HCT116 (cell line): ENCODE measurements around the gene SLC2A13. TPM values are rescaled to one million over a fixed set of nuclear protein-coding genes. Genes with fewer than 3 reads are reported as not detected.

Source experiments
- ATAC-seq: fragments of 200-7000 bp; cut with Tn5 transposase; 2 replicates; pipeline ENCODE4 v1.9.1; 2020; ENCODE audit warnings: mild to moderate bottlenecking, moderate library complexity
- BruUV-seq: library from RNA; stranded (reverse); fragments of 400-500 nt; replicated peaks from 2 replicates; lab custom pipeline; 2021; lab: Mats Ljungman, UMichigan
- CTCF ChIA-PET: fragments of 300-600 bp; sonication (Branson Sonifier 250); formaldehyde crosslinking; loops from one replicate; lab custom pipeline; 2021; ENCODE audit warnings: antibody characterized with exemption; lab: Charles Lee
- POLR2A ChIA-PET: fragments of 300-600, 350-600 bp; sonication (Branson Sonifier 250); formaldehyde crosslinking; loops from one replicate; lab custom pipeline; 2021; ENCODE audit warnings: antibody characterized with exemption; lab: Charles Lee
- RAD21 ChIA-PET, 2 experiments: fragments of 300-600 bp; sonication (Branson Sonifier 250); formaldehyde crosslinking; loops; one replicate each; lab custom pipeline; 2023; ENCODE audit warnings: low total read pairs in 2 of 2; ENCODE audit not compliant: uncharacterized antibody in 2 of 2, unreplicated experiment in 2 of 2, low non-redundant PET in 1 of 2; lab: Charles Lee
- DNase-seq: peaks from one replicate; pipeline ENCODE4 v3.0.0-alpha.2; 2010; ENCODE audit warnings: low read depth, low spot score
- H2AFZ ChIP-seq: fragments of 200-600 bp; shearing (Covaris generic), sonication (generic); 2 replicates; pipeline ENCODE4 v1.6.1; 2017; ENCODE audit warnings: low read depth, mixed run types, mixed read lengths, antibody characterized with exemption, low read length; ENCODE audit not compliant: poor library complexity, severe bottlenecking
- H3K27ac ChIP-seq: 2 replicates; pipeline ENCODE4 v1.5.1; 2012; ENCODE audit warnings: low read depth, low read length
- H3K27me3 ChIP-seq: fragments of 200-600 bp; sonication (generic); 2 replicates; pipeline ENCODE4 v1.6.1; 2016; ENCODE audit warnings: mixed run types, low read length, mixed read lengths; ENCODE audit not compliant: insufficient read depth
- H3K36me3 ChIP-seq, 2 experiments: fragments of 200-500 bp in 1 of 2; fragments of 200-600 bp in 1 of 2; sonication (Bioruptor generic) in 1 of 2; sonication (generic) in 1 of 2; 2 replicates each; pipeline versions ENCODE4 v1.5.1 to v1.6.1; 2014 to 2016; ENCODE audit warnings: low read length in 2 of 2, inconsistent platforms in 1 of 2, mixed read lengths in 1 of 2, mixed run types in 1 of 2; ENCODE audit not compliant: insufficient read depth in 2 of 2, control insufficient read depth in 1 of 2
- H3K4me1 ChIP-seq, 2 experiments: fragments of 200-600 bp in 1 of 2; sonication (generic) in 1 of 2; 2 replicates each; pipeline versions ENCODE4 v1.5.1 to v1.6.1; 2012 to 2017; ENCODE audit warnings: low read length in 2 of 2, inconsistent platforms in 1 of 2, mild to moderate bottlenecking in 1 of 2, mixed read lengths in 1 of 2, mixed run types in 1 of 2, moderate library complexity in 1 of 2; ENCODE audit not compliant: insufficient read depth in 2 of 2, control insufficient read depth in 1 of 2
- H3K4me2 ChIP-seq: fragments of 200-600 bp; sonication (generic); 2 replicates; pipeline ENCODE4 v1.6.1; 2017; ENCODE audit warnings: mixed run types, low read length, mixed read lengths
- H3K4me3 ChIP-seq, 2 experiments: fragments of 200-600 bp in 1 of 2; sonication (generic) in 1 of 2; replicated peaks in 1 of 2; 2 replicates each; pipeline ENCODE4 v1.5.1; 2011 to 2016; ENCODE audit warnings: low read length in 2 of 2, control low read depth in 1 of 2, low read depth in 1 of 2, mild to moderate bottlenecking in 1 of 2, mixed read lengths in 1 of 2, mixed run types in 1 of 2
- H3K79me2 ChIP-seq: fragments of 200-600 bp; sonication (generic); 2 replicates; pipeline ENCODE4 v1.6.1; 2017; ENCODE audit warnings: mild to moderate bottlenecking, mixed run types, low read length, moderate library complexity, mixed read lengths; ENCODE audit not compliant: insufficient read depth
- H3K9ac ChIP-seq: fragments of 200-600 bp; sonication (generic); 2 replicates; pipeline ENCODE4 v1.6.1; 2016; ENCODE audit warnings: low read length, mixed read lengths
- H3K9me2 ChIP-seq: fragments of 200-600 bp; sonication (generic), shearing (Covaris generic); 2 replicates; pipeline ENCODE4 v1.6.1; 2017; ENCODE audit warnings: mixed run types, mild to moderate bottlenecking, moderate library complexity; ENCODE audit not compliant: insufficient read depth
- H3K9me3 ChIP-seq, 2 experiments: fragments of 200-500 bp in 1 of 2; fragments of 200-600 bp in 1 of 2; sonication (Bioruptor generic) in 1 of 2; sonication (generic) in 1 of 2; 2 replicates each; pipeline ENCODE4 v1.6.1; 2014 to 2017; ENCODE audit warnings: low read length in 2 of 2, mixed read lengths in 2 of 2, inconsistent platforms in 1 of 2, low read depth in 1 of 2, mild to moderate bottlenecking in 1 of 2, mixed run types in 1 of 2, moderate library complexity in 1 of 2; ENCODE audit not compliant: control insufficient read depth in 1 of 2, insufficient read depth in 1 of 2
- H4K20me1 ChIP-seq: fragments of 200-600 bp; sonication (generic), shearing (Covaris generic); 2 replicates; pipeline ENCODE4 v1.6.1; 2017; ENCODE audit warnings: mixed run types, mild to moderate bottlenecking, moderate library complexity; ENCODE audit not compliant: insufficient read depth
- CBX3 ChIP-seq: IDR thresholded peaks from 2 replicates; pipeline ENCODE4 v1.6.1; 2012; ENCODE audit warnings: low read depth
- CEBPB ChIP-seq: IDR thresholded peaks from 2 replicates; pipeline ENCODE4 v1.6.1; 2012; ENCODE audit warnings: low read depth
- EGR1 ChIP-seq: IDR thresholded peaks from 2 replicates; pipeline ENCODE4 v1.6.1; 2012; ENCODE audit warnings: low read depth
- ELF1 ChIP-seq: IDR thresholded peaks from 2 replicates; pipeline ENCODE4 v1.6.1; 2012; ENCODE audit warnings: low read depth, borderline replicate concordance
- EZH2 ChIP-seq: fragments of 200-600 bp; sonication (generic); IDR thresholded peaks from 2 replicates; pipeline ENCODE4 v1.6.1; 2017; ENCODE audit warnings: antibody characterized with exemption, mixed run types
- FOSL1 ChIP-seq: IDR thresholded peaks from 2 replicates; pipeline ENCODE4 v1.6.1; 2012; ENCODE audit warnings: low read depth
- POLR2A ChIP-seq: IDR thresholded peaks from 2 replicates; pipeline ENCODE4 v1.7.0; 2011; ENCODE audit warnings: borderline replicate concordance; ENCODE audit not compliant: insufficient read depth, insufficient read length; ENCODE audit errors: extremely low read depth
- POLR2AphosphoS5 ChIP-seq: IDR thresholded peaks from 2 replicates; pipeline ENCODE4 v1.6.1; 2011; ENCODE audit warnings: mild to moderate bottlenecking, low read depth, low read length, moderate library complexity
- RAD21 ChIP-seq: IDR thresholded peaks from 2 replicates; pipeline ENCODE4 v1.6.1; 2012; ENCODE audit warnings: low read depth, mild to moderate bottlenecking
- REST ChIP-seq: IDR thresholded peaks from 2 replicates; pipeline ENCODE4 v1.6.1; 2012; ENCODE audit warnings: low read depth
- SIN3A ChIP-seq: IDR thresholded peaks from 2 replicates; pipeline ENCODE4 v1.6.1; 2012; ENCODE audit warnings: low read depth
- SRF ChIP-seq: IDR thresholded peaks from 2 replicates; pipeline ENCODE4 v1.6.1; 2012; ENCODE audit warnings: low read depth
- TCF7L2 ChIP-seq: IDR thresholded peaks from 2 replicates; pipeline ENCODE4 v1.7.0; 2011; ENCODE audit warnings: borderline replicate concordance, inconsistent platforms; ENCODE audit not compliant: insufficient read depth, insufficient read length; ENCODE audit errors: extremely low read depth
- ZFX ChIP-seq: fragments of 450-650 bp; IDR thresholded peaks from 2 replicates; pipeline ENCODE4 v1.6.1; 2017
- intact Hi-C: fragments of 100-400 bp; cut with micrococcal nuclease; formaldehyde crosslinking; loops from 2 replicates; pipeline ENCODE4 v1.10.0; 2022
- total RNA-seq: library from RNA; stranded (reverse); gene quantifications from one replicate; pipeline ENCODE4 v1.2.1, GENCODE V29; 2021; ENCODE audit not compliant: unreplicated experiment
- TF ChIP-seq, protein P1 (sequence below): IDR thresholded peaks from 2 replicates; pipeline ENCODE4 v1.6.1; 2012
- TF ChIP-seq, protein P2 (sequence below): IDR thresholded peaks from 2 replicates; pipeline ENCODE4 v1.6.1; 2011; ENCODE audit warnings: mild to moderate bottlenecking, low read length, moderate library complexity; ENCODE audit not compliant: insufficient replicate concordance; ENCODE audit errors: extremely low read depth
- TF ChIP-seq, protein P3 (sequence below): IDR thresholded peaks from 2 replicates; pipeline ENCODE4 v1.6.1; 2012

The SLC2A13 gene
- total RNA-seq, 1 experiment from 2014 or later, result 6.8 TPM

DNA sequence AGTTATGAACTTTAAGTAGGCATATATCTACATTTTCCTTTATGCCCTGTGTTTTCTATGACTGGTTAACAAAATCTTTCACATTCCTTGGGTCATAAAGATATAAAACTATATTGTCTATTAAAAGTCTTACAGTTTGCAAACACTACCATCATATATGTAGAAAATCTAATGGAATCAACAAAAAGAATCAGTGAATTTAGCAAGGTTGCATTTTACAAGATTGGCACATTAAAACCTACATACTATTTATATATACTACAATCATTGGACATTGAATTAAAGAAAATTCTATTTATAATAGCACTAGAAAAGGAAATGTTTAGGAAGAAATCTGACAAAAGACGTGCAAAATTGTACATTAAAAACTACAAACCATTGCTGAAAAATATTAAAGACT is 312.9 kb downstream of the SLC2A13 start:
- ATAC-seq, result no peak
- no TSS peak for BruUV-seq
- Histone ChIP-seq H3K4me3 (no peak overlapping the region), H3K4me2 (no peak overlapping the region), H2AFZ (no peak overlapping the region)
- POLR2A ChIA-PET, result no interaction called here
- RAD21 ChIA-PET, result no interaction called here
- CTCF ChIA-PET, result no interaction called here
- TF ChIP-seq FOSL1, result no peak
- no peak for TF ChIP-seq POLR2A
- TF ChIP-seq, all 23 proteins: peak for 0
- no peaks in the 10 kb centered on the region for H3K27me3 ChIP-seq
- H4K20me1 ChIP-seq, result no peaks in the 10 kb centered on the region
- DNase-seq, result no peak
- H3K9me3 ChIP-seq, result no peaks in the 10 kb centered on the region
- no peak overlapping the region for H3K27ac ChIP-seq
- H3K36me3 ChIP-seq, result no peaks in the 10 kb centered on the region
- no peak overlapping the region for H3K9ac ChIP-seq
- no peaks in the 10 kb centered on the region for H3K4me1 ChIP-seq
- no peaks in the 10 kb centered on the region for H3K79me2 ChIP-seq
- H3K9me2 ChIP-seq, result no peaks in the 10 kb centered on the region
- intact Hi-C loops, result no loop called here

DNA sequence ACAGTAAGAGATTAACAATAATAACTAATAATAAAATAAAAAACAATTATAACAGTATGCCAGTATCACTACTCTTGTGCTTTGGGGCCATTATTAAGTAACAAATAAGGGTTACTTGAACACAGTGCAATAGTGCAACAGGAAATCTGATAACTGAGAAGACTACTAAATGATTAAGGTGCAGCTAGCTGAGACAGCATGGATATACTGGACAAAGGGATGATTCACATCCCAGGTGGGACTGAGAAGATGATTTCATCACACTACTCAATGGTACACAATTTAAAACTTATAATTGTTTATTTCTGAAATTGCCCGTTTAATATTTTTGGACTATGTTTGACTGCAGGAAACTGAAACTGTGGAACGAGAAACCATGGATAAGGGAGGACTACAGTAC is 317.6 kb downstream of the SLC2A13 start:
- Histone ChIP-seq H3K36me3 (no peaks in the 10 kb centered on the region), H3K4me2 (no peak overlapping the region), H3K9ac (no peak overlapping the region), H3K9me2 (no peaks in the 10 kb centered on the region), H2AFZ (no peak overlapping the region), H3K27ac (no peak overlapping the region), H3K4me1 (no peaks in the 10 kb centered on the region), H3K9me3 (no peaks in the 10 kb centered on the region), H3K4me3 (no peak overlapping the region), H3K79me2 (no peaks in the 10 kb centered on the region), H4K20me1 (no peaks in the 10 kb centered on the region), H3K27me3 (no peaks in the 10 kb centered on the region)
- TF ChIP-seq TCF7L2 (no peak), ELF1 (no peak), EGR1 (no peak), ZFX (no peak), POLR2AphosphoS5 (no peak), CBX3 (no peak), CEBPB (no peak), RAD21 (no peak), SIN3A (no peak), REST (no peak), SRF (no peak), EZH2 (no peak)
- TF ChIP-seq, protein P1, sequence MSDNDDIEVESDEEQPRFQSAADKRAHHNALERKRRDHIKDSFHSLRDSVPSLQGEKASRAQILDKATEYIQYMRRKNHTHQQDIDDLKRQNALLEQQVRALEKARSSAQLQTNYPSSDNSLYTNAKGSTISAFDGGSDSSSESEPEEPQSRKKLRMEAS, result no peak
- TF ChIP-seq, protein P2, sequence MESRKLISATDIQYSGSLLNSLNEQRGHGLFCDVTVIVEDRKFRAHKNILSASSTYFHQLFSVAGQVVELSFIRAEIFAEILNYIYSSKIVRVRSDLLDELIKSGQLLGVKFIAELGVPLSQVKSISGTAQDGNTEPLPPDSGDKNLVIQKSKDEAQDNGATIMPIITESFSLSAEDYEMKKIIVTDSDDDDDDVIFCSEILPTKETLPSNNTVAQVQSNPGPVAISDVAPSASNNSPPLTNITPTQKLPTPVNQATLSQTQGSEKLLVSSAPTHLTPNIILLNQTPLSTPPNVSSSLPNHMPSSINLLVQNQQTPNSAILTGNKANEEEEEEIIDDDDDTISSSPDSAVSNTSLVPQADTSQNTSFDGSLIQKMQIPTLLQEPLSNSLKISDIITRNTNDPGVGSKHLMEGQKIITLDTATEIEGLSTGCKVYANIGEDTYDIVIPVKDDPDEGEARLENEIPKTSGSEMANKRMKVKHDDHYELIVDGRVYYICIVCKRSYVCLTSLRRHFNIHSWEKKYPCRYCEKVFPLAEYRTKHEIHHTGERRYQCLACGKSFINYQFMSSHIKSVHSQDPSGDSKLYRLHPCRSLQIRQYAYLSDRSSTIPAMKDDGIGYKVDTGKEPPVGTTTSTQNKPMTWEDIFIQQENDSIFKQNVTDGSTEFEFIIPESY, result no peak
- TF ChIP-seq, protein P3, sequence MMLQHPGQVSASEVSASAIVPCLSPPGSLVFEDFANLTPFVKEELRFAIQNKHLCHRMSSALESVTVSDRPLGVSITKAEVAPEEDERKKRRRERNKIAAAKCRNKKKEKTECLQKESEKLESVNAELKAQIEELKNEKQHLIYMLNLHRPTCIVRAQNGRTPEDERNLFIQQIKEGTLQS, result no peak
- no peak for DNase-seq
- ATAC-seq, result no peak
- BruUV-seq, result no TSS peak
- ChIA-PET RAD21 (no interaction called here), POLR2A (no interaction called here), CTCF (no interaction called here)
- intact Hi-C loops, result loop anchor here (10.0 kb wide), 1 partner anchor 63 kb away; no protein-coding TSS in a partner anchor
